NB4 (cell line): ENCODE results near the gene RASSF4.

Experiments
- CTCF ChIP-seq: IDR thresholded peaks from one replicate; pipeline ENCODE4 v1.5.1; 2012; ENCODE audit warnings: low read depth, low read length
- POLR2A ChIP-seq: IDR thresholded peaks from 2 replicates; pipeline ENCODE4 v1.6.1; 2011; ENCODE audit warnings: mild to moderate bottlenecking; ENCODE audit not compliant: insufficient read length; ENCODE audit errors: extremely low read depth

GRCh38 chr10:44922021-44922420 lies 37.6 kb upstream of the RASSF4 start:
- no peak for TF ChIP-seq POLR2A
- no peak for TF ChIP-seq CTCF
